GM23338 (cell line): Measurements from ENCODE around the gene XCL2. TPM values are rescaled to one million over a fixed set of nuclear protein-coding genes. Genes with fewer than 3 reads are reported as not detected.

Experiments used
- EZH2phosphoT487 ChIP-seq: fragments of 200-600 bp; sonication (generic); IDR thresholded peaks from one replicate; pipeline ENCODE4 v1.8.1; 2018; ENCODE audit warnings: antibody characterized with exemption; ENCODE audit not compliant: unreplicated experiment
- JUNB ChIP-seq: IDR thresholded peaks from one replicate; pipeline ENCODE4 v1.6.1; 2016; ENCODE audit warnings: antibody characterized with exemption; ENCODE audit not compliant: unreplicated experiment
- ZNF114 ChIP-seq: fragments of 250-450 bp; sonication (Bioruptor Pico); IDR thresholded peaks from 2 replicates; pipeline ENCODE4 v1.5.0; 2020; ENCODE audit warnings: mild to moderate bottlenecking, moderate library complexity
- ZNF331 ChIP-seq: fragments of 250-450 bp; sonication (Bioruptor Pico); IDR thresholded peaks from 2 replicates; pipeline ENCODE4 v1.5.0; 2020; ENCODE audit warnings: low read depth, mild to moderate bottlenecking, moderate library complexity
- polyA plus RNA-seq: library from polyadenylated mRNA; unstranded; fragments of >200 nt; fragmentation: Nextera tagmentation; extraction: Ambion mirVana; gene quantifications from 2 replicates; pipeline ENCODE4 v1.2.1, GENCODE V29; 2016
- total RNA-seq: library from RNA; depleted of rRNA; stranded (reverse); fragments of >200 nt; shearing (Covaris generic); gene quantifications from 2 replicates; pipeline ENCODE4 v1.2.3, GENCODE V29; 2014
- TF ChIP-seq, protein P1 (sequence below): fragments of 250-450 bp; sonication (Bioruptor Pico); IDR thresholded peaks from 2 replicates; pipeline ENCODE4 v1.5.0; 2020; ENCODE audit warnings: mild to moderate bottlenecking, moderate library complexity
- TF ChIP-seq, protein P2 (sequence below): IDR thresholded peaks from one replicate; pipeline ENCODE4 v1.6.1; 2018; ENCODE audit warnings: antibody characterized with exemption; ENCODE audit not compliant: unreplicated experiment
- TF ChIP-seq, protein P3 (sequence below), 2 experiments: fragments of 200-600 bp in 1 of 2; sonication (generic) in 1 of 2; conservative IDR thresholded peaks; 2 replicates each; pipeline versions ENCODE4 v1.5.1 to v1.6.1; 2016 to 2017; ENCODE audit warnings: antibody characterized with exemption in 2 of 2, low read depth in 2 of 2, mild to moderate bottlenecking in 2 of 2, moderate library complexity in 1 of 2

The XCL2 gene
- total and polyA plus RNA-seq, 2 experiments from 2014 or later, result not detected

DNA sequence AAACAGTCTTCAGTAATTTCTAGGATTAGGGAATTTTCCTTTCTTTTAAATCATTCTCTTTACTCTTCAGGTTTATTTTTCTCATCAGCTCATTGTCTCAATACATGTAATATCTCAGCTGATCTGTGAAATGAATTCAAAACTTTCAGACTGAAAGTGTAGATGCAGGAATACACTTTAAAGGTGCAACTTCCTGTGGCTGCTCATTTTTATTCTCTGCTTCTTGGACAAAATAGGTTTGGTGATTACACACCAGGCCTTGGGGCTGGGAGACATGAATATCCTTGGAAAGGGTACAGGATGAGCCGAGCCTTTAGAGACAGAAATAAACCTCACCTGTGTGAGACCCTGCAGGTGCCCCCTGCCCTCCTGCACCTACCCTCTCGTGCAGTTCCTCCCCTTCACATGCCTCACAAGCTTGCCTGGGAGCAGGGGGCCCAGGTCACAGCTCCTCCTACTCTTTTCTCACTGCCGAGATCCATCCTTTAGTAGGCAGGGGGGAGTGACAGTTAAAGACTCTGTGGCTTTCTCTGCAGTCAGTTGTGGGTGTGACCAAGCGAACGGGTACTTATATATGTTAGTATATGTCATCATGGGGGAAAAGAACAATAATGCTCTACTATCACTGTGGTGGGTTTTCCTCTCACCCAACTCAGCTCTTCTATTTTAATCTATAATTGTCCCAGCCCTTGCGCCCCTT lies 23.6 kb downstream of the XCL2 start (continued):
- TF ChIP-seq, protein P1, sequence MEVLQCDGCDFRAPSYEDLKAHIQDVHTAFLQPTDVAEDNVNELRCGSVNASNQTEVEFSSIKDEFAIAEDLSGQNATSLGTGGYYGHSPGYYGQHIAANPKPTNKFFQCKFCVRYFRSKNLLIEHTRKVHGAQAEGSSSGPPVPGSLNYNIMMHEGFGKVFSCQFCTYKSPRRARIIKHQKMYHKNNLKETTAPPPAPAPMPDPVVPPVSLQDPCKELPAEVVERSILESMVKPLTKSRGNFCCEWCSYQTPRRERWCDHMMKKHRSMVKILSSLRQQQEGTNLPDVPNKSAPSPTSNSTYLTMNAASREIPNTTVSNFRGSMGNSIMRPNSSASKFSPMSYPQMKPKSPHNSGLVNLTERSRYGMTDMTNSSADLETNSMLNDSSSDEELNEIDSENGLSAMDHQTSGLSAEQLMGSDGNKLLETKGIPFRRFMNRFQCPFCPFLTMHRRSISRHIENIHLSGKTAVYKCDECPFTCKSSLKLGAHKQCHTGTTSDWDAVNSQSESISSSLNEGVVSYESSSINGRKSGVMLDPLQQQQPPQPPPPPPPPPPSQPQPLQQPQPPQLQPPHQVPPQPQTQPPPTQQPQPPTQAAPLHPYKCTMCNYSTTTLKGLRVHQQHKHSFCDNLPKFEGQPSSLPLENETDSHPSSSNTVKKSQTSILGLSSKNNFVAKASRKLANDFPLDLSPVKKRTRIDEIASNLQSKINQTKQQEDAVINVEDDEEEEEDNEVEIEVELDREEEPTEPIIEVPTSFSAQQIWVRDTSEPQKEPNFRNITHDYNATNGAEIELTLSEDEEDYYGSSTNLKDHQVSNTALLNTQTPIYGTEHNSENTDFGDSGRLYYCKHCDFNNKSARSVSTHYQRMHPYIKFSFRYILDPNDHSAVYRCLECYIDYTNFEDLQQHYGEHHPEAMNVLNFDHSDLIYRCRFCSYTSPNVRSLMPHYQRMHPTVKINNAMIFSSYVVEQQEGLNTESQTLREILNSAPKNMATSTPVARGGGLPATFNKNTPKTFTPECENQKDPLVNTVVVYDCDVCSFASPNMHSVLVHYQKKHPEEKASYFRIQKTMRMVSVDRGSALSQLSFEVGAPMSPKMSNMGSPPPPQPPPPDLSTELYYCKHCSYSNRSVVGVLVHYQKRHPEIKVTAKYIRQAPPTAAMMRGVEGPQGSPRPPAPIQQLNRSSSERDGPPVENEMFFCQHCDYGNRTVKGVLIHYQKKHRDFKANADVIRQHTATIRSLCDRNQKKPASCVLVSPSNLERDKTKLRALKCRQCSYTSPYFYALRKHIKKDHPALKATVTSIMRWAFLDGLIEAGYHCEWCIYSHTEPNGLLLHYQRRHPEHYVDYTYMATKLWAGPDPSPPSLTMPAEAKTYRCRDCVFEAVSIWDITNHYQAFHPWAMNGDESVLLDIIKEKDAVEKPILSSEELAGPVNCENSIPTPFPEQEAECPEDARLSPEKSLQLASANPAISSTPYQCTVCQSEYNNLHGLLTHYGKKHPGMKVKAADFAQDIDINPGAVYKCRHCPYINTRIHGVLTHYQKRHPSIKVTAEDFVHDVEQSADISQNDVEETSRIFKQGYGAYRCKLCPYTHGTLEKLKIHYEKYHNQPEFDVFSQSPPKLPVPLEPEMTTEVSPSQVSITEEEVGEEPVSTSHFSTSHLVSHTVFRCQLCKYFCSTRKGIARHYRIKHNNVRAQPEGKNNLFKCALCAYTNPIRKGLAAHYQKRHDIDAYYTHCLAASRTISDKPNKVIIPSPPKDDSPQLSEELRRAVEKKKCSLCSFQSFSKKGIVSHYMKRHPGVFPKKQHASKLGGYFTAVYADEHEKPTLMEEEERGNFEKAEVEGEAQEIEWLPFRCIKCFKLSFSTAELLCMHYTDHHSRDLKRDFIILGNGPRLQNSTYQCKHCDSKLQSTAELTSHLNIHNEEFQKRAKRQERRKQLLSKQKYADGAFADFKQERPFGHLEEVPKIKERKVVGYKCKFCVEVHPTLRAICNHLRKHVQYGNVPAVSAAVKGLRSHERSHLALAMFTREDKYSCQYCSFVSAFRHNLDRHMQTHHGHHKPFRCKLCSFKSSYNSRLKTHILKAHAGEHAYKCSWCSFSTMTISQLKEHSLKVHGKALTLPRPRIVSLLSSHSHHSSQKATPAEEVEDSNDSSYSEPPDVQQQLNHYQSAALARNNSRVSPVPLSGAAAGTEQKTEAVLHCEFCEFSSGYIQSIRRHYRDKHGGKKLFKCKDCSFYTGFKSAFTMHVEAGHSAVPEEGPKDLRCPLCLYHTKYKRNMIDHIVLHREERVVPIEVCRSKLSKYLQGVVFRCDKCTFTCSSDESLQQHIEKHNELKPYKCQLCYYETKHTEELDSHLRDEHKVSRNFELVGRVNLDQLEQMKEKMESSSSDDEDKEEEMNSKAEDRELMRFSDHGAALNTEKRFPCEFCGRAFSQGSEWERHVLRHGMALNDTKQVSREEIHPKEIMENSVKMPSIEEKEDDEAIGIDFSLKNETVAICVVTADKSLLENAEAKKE (CRISPR knock-in tag), result no peak
- TF ChIP-seq, protein P2, sequence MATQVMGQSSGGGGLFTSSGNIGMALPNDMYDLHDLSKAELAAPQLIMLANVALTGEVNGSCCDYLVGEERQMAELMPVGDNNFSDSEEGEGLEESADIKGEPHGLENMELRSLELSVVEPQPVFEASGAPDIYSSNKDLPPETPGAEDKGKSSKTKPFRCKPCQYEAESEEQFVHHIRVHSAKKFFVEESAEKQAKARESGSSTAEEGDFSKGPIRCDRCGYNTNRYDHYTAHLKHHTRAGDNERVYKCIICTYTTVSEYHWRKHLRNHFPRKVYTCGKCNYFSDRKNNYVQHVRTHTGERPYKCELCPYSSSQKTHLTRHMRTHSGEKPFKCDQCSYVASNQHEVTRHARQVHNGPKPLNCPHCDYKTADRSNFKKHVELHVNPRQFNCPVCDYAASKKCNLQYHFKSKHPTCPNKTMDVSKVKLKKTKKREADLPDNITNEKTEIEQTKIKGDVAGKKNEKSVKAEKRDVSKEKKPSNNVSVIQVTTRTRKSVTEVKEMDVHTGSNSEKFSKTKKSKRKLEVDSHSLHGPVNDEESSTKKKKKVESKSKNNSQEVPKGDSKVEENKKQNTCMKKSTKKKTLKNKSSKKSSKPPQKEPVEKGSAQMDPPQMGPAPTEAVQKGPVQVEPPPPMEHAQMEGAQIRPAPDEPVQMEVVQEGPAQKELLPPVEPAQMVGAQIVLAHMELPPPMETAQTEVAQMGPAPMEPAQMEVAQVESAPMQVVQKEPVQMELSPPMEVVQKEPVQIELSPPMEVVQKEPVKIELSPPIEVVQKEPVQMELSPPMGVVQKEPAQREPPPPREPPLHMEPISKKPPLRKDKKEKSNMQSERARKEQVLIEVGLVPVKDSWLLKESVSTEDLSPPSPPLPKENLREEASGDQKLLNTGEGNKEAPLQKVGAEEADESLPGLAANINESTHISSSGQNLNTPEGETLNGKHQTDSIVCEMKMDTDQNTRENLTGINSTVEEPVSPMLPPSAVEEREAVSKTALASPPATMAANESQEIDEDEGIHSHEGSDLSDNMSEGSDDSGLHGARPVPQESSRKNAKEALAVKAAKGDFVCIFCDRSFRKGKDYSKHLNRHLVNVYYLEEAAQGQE, result no peak
- no peak for TF ChIP-seq ZNF114 (CRISPR knock-in tag)
- TF ChIP-seq EZH2phosphoT487, result no peak
- TF ChIP-seq, protein P3, sequence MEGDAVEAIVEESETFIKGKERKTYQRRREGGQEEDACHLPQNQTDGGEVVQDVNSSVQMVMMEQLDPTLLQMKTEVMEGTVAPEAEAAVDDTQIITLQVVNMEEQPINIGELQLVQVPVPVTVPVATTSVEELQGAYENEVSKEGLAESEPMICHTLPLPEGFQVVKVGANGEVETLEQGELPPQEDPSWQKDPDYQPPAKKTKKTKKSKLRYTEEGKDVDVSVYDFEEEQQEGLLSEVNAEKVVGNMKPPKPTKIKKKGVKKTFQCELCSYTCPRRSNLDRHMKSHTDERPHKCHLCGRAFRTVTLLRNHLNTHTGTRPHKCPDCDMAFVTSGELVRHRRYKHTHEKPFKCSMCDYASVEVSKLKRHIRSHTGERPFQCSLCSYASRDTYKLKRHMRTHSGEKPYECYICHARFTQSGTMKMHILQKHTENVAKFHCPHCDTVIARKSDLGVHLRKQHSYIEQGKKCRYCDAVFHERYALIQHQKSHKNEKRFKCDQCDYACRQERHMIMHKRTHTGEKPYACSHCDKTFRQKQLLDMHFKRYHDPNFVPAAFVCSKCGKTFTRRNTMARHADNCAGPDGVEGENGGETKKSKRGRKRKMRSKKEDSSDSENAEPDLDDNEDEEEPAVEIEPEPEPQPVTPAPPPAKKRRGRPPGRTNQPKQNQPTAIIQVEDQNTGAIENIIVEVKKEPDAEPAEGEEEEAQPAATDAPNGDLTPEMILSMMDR (conservative IDR thresholded peaks at IDR 0.05; ENCODE audit: low read depth in 2 of 2), result no peak
- TF ChIP-seq ZNF331 (CRISPR knock-in tag), result no peak
- no peak for TF ChIP-seq JUNB
